HG03280 (cell line): ENCODE measurements around the gene HS3ST3A1.

Experiments
- ATAC-seq: cut with Tn5 transposase; IDR thresholded peaks from one replicate; pipeline ENCODE4 v1.9.1; 2021; ENCODE audit warnings: mild to moderate bottlenecking, moderate library complexity; ENCODE audit not compliant: unreplicated experiment

The HS3ST3A1 gene

GRCh38 chr17:13598353-13599167 lies 3.2 kb downstream of the HS3ST3A1 start:
- ATAC-seq = no peak

DNA sequence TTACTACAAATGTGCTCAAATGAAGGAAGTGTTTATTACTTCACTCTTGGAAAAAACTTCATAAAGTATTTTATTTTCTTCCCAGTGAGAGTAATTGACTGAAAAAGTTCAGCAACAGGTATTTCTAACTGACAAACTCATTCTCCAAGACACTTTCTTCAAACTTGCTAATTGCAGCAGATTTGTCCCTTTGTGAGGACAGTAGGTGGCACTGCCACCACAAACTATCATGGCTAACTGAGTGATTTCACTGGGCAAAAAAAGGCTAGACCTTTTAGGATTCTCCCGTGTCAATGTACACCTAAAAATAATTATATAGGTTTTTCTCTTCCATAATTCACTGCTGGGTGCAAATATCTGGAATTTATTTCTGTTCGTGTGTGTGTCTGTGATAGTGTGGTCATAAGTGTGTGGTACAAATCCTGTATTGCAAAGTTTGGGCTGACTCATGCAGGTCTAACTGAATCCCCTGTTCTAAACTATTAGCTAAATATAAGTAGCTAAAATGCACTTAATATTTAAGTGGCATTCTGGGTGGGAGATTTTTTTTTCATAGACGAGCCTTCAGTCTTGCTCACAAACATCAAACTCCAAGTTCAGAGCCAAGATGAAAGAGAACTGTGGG lies 3.9 kb downstream of the HS3ST3A1 start:
- ATAC-seq = no peak

- ATAC-seq = no peak
Observed at GRCh38 chr17:13596241-13596923, 5.3 kb downstream of the HS3ST3A1 start.

DNA sequence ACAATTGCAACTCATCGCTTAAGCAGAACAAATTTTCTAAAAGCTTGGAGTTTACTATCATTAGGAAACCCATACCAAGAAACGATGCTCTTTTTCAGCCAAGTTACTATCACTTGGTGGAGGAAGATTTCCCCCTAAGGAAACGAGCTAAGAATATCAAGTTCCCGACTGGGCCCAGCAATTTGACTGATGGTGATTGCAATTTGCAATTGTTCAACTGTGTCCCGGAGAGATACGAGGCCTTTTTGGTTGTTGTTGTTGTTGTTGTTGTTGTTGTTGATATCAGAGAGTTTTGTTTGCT lies 6.2 kb downstream of the HS3ST3A1 start:
- no peak for ATAC-seq

DNA sequence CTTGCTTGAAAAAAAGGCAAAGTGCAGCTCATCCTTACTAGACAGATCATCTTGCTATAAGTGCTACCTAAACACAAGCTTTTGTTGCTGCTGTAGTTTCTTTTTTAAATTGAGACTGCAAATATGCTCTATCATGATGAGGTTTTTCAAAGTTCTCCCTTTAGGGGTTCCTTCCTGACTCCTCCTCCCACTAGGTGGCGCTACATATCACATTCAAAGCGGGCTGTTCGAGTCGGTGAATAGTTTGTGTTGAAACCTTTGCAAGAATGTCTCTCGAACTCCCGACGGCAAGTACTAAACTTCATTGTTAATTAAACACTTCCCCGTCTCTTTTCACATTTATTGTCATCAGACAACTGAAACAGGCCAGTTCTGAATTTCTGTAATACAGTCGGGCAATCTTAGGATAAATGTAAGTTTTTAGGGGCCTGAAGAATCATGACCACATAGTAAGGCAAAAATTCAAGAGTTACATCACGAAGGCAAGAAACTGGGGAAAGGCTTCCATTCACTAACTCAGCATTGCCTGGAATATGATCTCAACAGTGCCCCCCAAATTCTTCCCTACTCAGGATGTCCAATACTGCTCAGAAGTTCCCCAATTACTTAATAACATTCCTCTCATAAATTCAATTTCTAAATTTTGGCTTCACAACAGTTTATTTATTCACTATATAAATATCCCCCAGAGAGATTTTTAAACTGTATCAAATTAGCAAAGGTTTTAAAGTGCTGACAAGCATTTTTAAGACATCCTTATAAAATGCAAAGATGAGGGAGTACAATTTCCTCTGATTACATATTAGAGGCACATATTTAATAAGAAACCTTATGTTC lies 6.7 kb downstream of the HS3ST3A1 start:
- ATAC-seq = no peak

DNA sequence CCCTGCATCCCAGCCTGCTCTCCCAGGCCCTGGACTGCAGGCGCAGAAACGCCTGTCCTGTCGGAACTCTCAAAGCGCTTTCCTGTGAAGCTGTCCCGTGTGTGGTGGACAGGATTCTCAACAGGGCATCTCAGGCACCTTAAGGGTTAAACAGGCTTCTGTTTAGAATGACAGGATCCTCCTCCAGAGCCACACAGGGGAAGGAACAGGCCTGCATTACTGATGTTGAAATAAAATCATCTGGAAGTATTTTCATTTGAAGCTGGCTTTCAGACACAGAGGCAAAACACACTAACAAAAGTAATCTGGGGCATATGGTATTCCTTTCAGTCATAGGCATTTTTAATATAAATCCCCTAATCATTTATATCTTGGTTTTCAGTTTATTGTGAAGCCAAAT lies 7.4 kb downstream of the HS3ST3A1 start:
- ATAC-seq = no peak

DNA sequence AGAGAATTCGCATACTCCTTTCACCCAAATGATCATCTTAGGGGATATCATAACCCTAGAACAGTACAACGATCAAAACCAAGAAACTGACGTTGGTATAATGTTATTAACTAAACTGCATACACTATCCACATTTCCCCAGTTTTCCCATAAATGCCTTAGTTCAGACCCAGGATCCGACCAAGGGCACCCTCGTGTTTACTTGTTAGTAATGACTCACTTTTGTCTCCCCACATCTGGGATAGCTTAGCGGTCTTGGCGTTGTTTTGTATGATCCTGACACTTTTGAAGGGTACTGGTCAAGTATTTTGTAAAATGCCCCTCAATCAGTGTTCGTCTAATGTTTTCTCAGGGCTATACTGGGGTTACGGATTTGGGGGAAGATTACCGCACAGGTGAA lies 8.0 kb downstream of the HS3ST3A1 start:
- ATAC-seq = no peak

- ATAC-seq = no peak
Observed at GRCh38 chr17:13593021-13593751, 8.5 kb downstream of the HS3ST3A1 start.

DNA sequence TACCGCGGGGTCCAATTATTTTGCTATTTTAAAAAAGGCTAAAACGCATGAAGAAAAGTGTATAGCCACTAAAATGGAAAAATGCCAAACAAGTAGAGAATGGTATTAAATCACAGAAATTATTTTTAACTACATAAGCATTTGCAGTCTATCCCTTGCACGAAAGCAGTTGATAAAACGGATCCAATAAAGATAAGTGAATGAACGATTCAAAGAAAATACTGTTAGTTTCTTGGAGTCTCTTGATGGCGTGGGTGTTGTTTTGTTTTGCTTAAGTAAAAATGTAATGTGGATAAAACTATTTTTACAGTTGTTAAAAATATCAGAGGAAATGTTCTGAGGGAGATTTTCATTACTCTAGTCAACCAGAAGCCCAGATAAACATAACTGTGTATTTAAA lies 9.3 kb downstream of the HS3ST3A1 start:
- ATAC-seq = no peak

GRCh38 chr17:13590441-13590840 lies 11.3 kb downstream of the HS3ST3A1 start:
- no peak for ATAC-seq

GRCh38 chr17:13589658-13590057 lies 12.1 kb downstream of the HS3ST3A1 start:
- no peak for ATAC-seq

DNA sequence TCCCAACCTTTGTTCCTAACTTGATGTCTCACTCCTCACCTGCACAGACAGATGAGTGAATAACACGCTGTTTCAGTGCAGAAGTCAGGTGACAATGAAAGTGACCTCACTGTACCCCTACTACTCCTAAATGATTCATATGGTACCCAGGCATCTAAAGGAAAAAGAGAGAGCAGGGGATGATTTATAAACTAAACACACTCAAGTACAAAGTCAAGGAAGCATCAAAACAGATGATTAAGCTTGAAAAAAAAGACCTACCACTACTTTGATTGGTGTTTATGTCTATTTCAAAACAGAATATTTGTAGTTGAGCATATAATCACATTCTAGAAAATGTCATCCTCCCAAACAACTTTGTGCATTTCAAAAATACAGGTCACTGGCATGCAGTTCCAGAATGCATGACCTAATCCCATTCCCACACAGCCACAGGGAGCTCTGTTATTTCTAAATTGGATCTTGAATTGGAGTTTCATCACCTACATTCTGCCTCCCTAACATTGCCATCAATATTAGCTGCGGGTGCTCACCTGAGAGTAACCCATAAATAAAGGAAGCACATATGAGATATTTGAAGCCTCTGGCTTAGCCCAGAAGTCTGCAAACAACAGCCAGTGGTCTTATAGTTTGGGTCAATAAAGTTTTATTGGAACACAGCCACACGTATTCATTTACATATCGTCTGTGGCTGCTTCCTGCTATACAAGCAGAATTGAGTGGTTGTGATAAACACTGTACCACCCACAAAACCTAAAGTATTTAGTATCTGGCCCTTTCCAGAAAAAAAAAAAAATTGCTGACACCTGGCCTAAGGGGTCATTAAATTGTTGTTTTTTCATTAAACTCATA lies 14.0 kb downstream of the HS3ST3A1 start:
- no peak for ATAC-seq

- ATAC-seq = no peak
Observed at GRCh38 chr17:13584701-13585080, 17.0 kb downstream of the HS3ST3A1 start.

- ATAC-seq = no peak
Observed at GRCh38 chr17:13583996-13584700, 17.6 kb downstream of the HS3ST3A1 start.

DNA sequence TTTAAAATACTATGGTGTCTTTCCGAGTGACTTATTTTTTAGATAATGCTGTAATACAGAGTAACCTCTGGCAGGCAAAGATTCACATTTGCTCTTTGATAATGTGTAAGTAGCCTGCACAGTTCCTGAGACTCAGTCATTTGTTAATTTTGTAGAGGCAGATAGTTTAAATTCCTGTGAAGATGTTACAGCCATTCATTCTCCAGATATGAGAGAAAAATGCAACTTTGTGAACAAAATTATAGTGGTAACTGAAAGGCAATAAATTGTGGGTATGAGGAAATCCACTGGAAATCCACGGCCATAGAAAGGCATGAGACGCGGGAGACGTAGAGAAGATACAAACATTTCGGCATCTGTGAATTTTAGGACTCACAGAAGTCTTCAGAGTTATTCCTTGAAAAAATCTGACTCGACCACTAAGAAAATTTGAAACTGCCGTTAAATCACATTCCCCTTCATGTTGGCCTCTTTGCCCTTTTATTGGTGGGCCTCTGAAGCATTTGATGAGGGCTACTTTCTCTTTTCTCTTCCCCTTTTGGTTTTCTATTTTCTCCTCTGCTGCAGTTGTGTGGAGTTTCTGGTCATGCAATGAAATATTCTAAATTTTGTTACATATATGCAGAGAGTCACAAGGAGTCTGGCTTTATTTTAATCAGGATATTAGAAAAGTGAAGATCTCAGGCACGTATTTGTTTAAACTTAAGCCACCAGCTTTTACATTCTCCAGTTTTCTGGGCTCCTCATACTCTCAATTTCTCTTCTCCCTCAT lies 18.8 kb downstream of the HS3ST3A1 start:
- ATAC-seq = no peak

DNA sequence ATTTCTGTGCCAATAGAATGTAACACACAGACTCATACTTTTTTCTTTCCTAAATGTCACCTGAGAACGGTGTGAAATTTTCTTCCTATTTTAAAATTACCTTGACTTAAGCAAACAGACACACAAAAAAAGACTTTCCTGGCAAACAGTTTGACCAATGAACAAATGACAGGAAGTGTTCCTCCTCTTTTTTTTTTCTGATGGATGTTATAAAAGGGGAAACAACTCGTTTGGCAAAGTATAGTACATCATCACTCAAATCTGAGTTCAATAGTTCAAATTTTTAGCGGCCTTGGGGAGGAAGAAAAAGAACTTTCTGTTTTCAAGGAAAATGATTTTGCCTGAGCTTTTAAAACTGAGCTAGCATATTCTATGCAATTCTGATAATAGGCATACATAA lies 19.8 kb downstream of the HS3ST3A1 start:
- no peak for ATAC-seq

- ATAC-seq = no peak
Observed at GRCh38 chr17:13580790-13581189, 20.9 kb downstream of the HS3ST3A1 start.
